ENCODE measurements around the gene MAPRE3. TPM values are rescaled to one million over a fixed set of nuclear protein-coding genes. Genes with fewer than 3 reads are reported as not detected.

The MAPRE3 gene
- total RNA-seq, 1 experiment from 2014 or later, result 11.6 TPM

DNA sequence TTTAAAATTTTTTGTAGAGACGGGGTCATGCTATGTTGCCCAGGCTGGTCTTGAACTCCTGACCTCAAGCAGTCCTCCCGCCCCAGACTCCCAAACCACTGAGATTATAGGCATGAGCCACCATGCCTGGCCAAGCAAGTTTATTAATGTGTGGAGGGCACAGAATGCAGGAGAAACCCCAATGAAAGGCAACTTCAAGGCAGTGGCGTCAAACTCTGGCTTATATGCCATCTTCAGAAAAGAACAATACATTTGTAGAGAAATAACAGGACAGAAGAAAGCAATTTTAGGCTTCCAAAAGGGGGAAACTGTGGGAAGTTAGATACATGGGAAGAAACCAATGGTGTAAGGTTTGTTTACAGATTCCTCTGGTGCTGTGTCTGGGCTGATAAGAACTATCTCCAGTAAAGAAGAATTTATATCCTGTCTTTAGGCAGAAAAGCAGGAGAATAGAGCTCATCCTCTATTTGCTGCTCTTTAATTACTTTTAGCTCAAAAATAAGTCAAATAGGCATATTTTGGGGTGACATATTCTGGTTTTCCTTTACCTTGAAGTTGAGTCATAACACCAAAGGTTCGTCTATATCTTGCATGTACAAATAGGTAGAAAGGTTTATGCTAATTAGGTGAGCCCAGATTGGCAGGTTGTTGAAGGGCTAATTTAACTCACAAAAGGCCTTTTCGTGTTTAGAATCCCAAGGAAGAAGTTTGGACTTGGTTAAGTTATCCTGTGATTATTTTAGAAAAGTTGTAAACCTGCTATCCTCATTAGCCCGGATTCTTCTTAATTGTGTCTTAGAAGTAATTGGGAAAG, 36.4 kb downstream of the MAPRE3 start:
- POLR2A ChIA-PET, result no interaction called here
- in situ Hi-C loops (cut with HindIII; ENCODE audit: low pct_unique_long_range_greater_than_20kb, low sequenced_read_pairs), result no loop called here

DNA sequence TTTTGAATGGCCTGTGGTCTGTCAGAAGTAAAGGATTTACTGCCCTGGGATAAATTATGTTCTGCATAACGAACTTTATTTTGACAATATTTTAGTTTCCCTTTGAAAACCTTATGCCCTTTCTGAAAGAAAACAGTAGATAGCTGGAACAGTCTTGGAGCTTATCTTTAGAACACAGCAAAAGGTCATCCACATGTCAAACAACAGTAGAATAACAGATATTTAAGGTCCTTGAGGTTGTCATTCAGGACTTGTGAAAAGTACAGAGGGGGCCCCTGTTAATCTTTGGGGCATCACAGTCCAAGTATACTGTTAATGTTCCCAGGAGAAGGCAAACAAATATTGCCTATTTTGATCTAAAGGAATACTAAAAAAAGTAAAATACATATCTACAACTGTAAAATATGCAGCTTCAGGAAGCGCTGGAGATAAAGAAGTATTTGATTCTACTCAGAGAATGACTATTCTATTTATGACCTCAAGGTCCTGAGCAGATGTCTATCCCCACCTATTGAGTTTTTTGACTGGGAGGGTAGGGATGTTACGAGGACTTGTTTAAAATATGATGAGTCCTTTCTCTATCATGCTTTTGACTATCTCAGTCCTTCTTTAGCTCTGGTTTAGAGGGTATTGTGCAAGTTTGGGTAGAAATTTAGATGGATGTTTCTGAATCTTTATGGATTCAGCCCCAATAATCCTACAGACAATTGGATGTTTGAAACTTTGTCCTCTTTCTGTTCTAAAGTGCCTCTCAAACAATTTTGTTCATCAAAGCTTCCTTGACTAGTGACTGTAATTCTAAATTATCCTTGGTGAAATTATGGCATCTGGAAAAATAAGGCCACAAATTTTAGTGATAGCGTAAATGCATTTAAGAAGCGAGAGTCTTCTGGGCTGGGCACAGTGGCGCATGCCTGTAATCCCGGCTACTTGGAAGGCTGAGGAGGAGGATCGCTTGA, 37.3 kb downstream of the MAPRE3 start:
- POLR2A ChIA-PET, result interaction anchor here (0.6 kb wide), 1 partner anchor 157 kb away, joined by 3 read pairs; no protein-coding TSS in a partner anchor
- H3K36me3 ChIP-seq (ENCODE audit: control insufficient read depth, insufficient read depth, low read length), result no peaks in the 10 kb centered on the region
- no peaks in the 10 kb centered on the region for H3K9me3 ChIP-seq (ENCODE audit: control insufficient read depth, insufficient read depth, low read depth, low read length)
- in situ Hi-C loops (cut with HindIII; ENCODE audit: low pct_unique_long_range_greater_than_20kb, low sequenced_read_pairs), result no loop called here
- no peaks in the 10 kb centered on the region for H3K27me3 ChIP-seq (ENCODE audit: control insufficient read depth, insufficient read depth, low read length)
- H3K4me3 ChIP-seq (ENCODE audit: low read depth in 2 of 2, low read length in 2 of 2), result no peak overlapping the region
- no TSS peak for BruUV-seq (replicated peaks)
- H3K27ac ChIP-seq (ENCODE audit: low read length), result no peak overlapping the region
- intact Hi-C loops (cut with micrococcal nuclease; ENCODE audit: unreplicated experiment), result no loop called here
- TF ChIP-seq, protein P1, sequence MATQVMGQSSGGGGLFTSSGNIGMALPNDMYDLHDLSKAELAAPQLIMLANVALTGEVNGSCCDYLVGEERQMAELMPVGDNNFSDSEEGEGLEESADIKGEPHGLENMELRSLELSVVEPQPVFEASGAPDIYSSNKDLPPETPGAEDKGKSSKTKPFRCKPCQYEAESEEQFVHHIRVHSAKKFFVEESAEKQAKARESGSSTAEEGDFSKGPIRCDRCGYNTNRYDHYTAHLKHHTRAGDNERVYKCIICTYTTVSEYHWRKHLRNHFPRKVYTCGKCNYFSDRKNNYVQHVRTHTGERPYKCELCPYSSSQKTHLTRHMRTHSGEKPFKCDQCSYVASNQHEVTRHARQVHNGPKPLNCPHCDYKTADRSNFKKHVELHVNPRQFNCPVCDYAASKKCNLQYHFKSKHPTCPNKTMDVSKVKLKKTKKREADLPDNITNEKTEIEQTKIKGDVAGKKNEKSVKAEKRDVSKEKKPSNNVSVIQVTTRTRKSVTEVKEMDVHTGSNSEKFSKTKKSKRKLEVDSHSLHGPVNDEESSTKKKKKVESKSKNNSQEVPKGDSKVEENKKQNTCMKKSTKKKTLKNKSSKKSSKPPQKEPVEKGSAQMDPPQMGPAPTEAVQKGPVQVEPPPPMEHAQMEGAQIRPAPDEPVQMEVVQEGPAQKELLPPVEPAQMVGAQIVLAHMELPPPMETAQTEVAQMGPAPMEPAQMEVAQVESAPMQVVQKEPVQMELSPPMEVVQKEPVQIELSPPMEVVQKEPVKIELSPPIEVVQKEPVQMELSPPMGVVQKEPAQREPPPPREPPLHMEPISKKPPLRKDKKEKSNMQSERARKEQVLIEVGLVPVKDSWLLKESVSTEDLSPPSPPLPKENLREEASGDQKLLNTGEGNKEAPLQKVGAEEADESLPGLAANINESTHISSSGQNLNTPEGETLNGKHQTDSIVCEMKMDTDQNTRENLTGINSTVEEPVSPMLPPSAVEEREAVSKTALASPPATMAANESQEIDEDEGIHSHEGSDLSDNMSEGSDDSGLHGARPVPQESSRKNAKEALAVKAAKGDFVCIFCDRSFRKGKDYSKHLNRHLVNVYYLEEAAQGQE (IDR thresholded peaks at IDR 0.05; ENCODE audit: insufficient read depth in 1 of 2, low read depth in 2 of 2, low read length in 1 of 2), result no peak
- TF ChIP-seq SIN3A (IDR thresholded peaks at IDR 0.05; ENCODE audit: borderline replicate concordance, insufficient read depth, low read depth, low read length) (no peak), POLR2AphosphoS5 (IDR thresholded peaks at IDR 0.05; ENCODE audit: low read depth, low read length) (no peak), TCF7L2 (IDR thresholded peaks at IDR 0.05; ENCODE audit: low read depth, low read length) (no peak)
- TF ChIP-seq, protein P2, sequence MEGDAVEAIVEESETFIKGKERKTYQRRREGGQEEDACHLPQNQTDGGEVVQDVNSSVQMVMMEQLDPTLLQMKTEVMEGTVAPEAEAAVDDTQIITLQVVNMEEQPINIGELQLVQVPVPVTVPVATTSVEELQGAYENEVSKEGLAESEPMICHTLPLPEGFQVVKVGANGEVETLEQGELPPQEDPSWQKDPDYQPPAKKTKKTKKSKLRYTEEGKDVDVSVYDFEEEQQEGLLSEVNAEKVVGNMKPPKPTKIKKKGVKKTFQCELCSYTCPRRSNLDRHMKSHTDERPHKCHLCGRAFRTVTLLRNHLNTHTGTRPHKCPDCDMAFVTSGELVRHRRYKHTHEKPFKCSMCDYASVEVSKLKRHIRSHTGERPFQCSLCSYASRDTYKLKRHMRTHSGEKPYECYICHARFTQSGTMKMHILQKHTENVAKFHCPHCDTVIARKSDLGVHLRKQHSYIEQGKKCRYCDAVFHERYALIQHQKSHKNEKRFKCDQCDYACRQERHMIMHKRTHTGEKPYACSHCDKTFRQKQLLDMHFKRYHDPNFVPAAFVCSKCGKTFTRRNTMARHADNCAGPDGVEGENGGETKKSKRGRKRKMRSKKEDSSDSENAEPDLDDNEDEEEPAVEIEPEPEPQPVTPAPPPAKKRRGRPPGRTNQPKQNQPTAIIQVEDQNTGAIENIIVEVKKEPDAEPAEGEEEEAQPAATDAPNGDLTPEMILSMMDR (IDR thresholded peaks at IDR 0.05), result no peak
- DNase-seq (ENCODE audit: low read depth, low spot score), result no peak
- no peak for ATAC-seq
- H3K4me1 ChIP-seq (ENCODE audit: control insufficient read depth, insufficient read depth, low read length), result peaks cover 11% of the 10 kb centered on the region
- CTCF ChIA-PET, result no interaction called here

More for the DNA sequence above, 36.4 kb downstream of the MAPRE3 start:
- CTCF ChIA-PET, result no interaction called here
- H3K9me3 ChIP-seq (ENCODE audit: control insufficient read depth, insufficient read depth, low read depth, low read length), result no peaks in the 10 kb centered on the region
- H3K36me3 ChIP-seq (ENCODE audit: control insufficient read depth, insufficient read depth, low read length), result no peaks in the 10 kb centered on the region
- H3K4me1 ChIP-seq (ENCODE audit: control insufficient read depth, insufficient read depth, low read length), result peaks cover 11% of the 10 kb centered on the region
- no TSS peak for BruUV-seq (replicated peaks)
- no peak overlapping the region for H3K4me3 ChIP-seq (ENCODE audit: low read depth in 2 of 2, low read length in 2 of 2)
- no peak overlapping the region for H3K27ac ChIP-seq (ENCODE audit: low read length)
- intact Hi-C loops (cut with micrococcal nuclease; ENCODE audit: unreplicated experiment), result no loop called here
- TF ChIP-seq POLR2AphosphoS5 (IDR thresholded peaks at IDR 0.05; ENCODE audit: low read depth, low read length) (no peak), TCF7L2 (IDR thresholded peaks at IDR 0.05; ENCODE audit: low read depth, low read length) (no peak), SIN3A (IDR thresholded peaks at IDR 0.05; ENCODE audit: borderline replicate concordance, insufficient read depth, low read depth, low read length) (no peak)
- TF ChIP-seq, protein P1 (IDR thresholded peaks at IDR 0.05; ENCODE audit: insufficient read depth in 1 of 2, low read depth in 2 of 2, low read length in 1 of 2), result no peak
- TF ChIP-seq, protein P2 (IDR thresholded peaks at IDR 0.05), result no peak
- DNase-seq (ENCODE audit: low read depth, low spot score), result no peak
- ATAC-seq, result no peak
- H3K27me3 ChIP-seq (ENCODE audit: control insufficient read depth, insufficient read depth, low read length), result no peaks in the 10 kb centered on the region
